Measurements from ENCODE around the gene POLL.

DNA sequence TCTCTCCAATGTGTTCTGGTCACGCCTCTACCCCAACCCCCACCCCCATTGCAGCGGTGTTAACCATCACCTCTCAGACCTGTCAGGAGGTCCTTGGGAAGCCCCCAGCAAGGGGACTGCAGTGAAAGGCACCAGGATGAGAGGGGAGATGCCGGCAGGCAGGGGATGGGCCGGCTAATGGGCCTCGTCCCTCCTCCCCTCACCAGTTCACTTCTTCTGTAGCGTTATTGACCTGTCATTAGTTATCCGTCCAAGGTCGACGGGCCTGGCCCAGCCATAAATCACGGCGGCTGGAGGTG, 18.8 kb downstream of the POLL start:
- TF ChIP-seq, protein P1, sequence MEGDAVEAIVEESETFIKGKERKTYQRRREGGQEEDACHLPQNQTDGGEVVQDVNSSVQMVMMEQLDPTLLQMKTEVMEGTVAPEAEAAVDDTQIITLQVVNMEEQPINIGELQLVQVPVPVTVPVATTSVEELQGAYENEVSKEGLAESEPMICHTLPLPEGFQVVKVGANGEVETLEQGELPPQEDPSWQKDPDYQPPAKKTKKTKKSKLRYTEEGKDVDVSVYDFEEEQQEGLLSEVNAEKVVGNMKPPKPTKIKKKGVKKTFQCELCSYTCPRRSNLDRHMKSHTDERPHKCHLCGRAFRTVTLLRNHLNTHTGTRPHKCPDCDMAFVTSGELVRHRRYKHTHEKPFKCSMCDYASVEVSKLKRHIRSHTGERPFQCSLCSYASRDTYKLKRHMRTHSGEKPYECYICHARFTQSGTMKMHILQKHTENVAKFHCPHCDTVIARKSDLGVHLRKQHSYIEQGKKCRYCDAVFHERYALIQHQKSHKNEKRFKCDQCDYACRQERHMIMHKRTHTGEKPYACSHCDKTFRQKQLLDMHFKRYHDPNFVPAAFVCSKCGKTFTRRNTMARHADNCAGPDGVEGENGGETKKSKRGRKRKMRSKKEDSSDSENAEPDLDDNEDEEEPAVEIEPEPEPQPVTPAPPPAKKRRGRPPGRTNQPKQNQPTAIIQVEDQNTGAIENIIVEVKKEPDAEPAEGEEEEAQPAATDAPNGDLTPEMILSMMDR (IDR thresholded peaks at IDR 0.05), result no peak
- TF ChIP-seq POLR2A (IDR thresholded peaks at IDR 0.05) (no peak), POLR2AphosphoS5 (IDR thresholded peaks at IDR 0.05) (no peak), EP300 (IDR thresholded peaks at IDR 0.05; ENCODE audit: low read depth) (no peak)

All from transverse colon (tissue), 4 donors.